SU-DHL-6 (cell line): ENCODE measurements around the gene ITPR2.

Experiments used
- H2AFZ ChIP-seq: fragments of 200-600 bp; sonication (generic); 2 replicates; pipeline ENCODE4 v1.6.1; 2014; ENCODE audit warnings: low read depth, mild to moderate bottlenecking, moderate library complexity, mixed read lengths, antibody characterized with exemption, low read length; ENCODE audit not compliant: severe bottlenecking
- H3F3A ChIP-seq: fragments of 200-600 bp; shearing (Covaris generic); 2 replicates; pipeline ENCODE4 v1.6.0; 2016; ENCODE audit warnings: antibody characterized with exemption, mild to moderate bottlenecking; ENCODE audit not compliant: insufficient read depth
- H3K27ac ChIP-seq: fragments of 200-600 bp; sonication (generic); 2 replicates; pipeline ENCODE4 v1.5.1; 2016; ENCODE audit warnings: low read depth, mild to moderate bottlenecking, low read length, moderate library complexity, mixed read lengths
- H3K27me3 ChIP-seq: fragments of 200-600 bp; sonication (generic), shearing (Covaris generic); 2 replicates; pipeline ENCODE4 v1.6.0; 2014; ENCODE audit warnings: mild to moderate bottlenecking, low read length
- H3K36me3 ChIP-seq: fragments of 200-600 bp; sonication (generic); 2 replicates; pipeline ENCODE4 v1.6.1; 2014; ENCODE audit warnings: mild to moderate bottlenecking, low read length, mixed read lengths
- H3K4me2 ChIP-seq: fragments of 300-600, 200-600 bp; shearing (Covaris generic), sonication (generic); 2 replicates; pipeline ENCODE4 v1.6.0; 2014; ENCODE audit warnings: low read length, low read depth, mild to moderate bottlenecking; ENCODE audit not compliant: poor library complexity, severe bottlenecking
- H3K4me3 ChIP-seq: fragments of 200-600 bp; sonication (generic); 2 replicates; pipeline ENCODE4 v1.5.1; 2014; ENCODE audit warnings: antibody characterized with exemption, low read length, mild to moderate bottlenecking, mixed read lengths; ENCODE audit not compliant: insufficient read depth, poor library complexity, severe bottlenecking
- H3K79me2 ChIP-seq: fragments of 200-600 bp; sonication (generic); 2 replicates; pipeline ENCODE4 v1.6.1; 2014; ENCODE audit warnings: mild to moderate bottlenecking, low read length, moderate library complexity; ENCODE audit not compliant: insufficient read depth
- H3K9ac ChIP-seq: fragments of 200-600 bp; sonication (generic); 2 replicates; pipeline ENCODE4 v1.7.0; 2014; ENCODE audit warnings: mild to moderate bottlenecking, low read length
- H3K9me2 ChIP-seq: fragments of 200-600 bp; sonication (generic); replicated peaks from 2 replicates; pipeline ENCODE4 v1.6.1; 2014; ENCODE audit warnings: low read length; ENCODE audit not compliant: insufficient read depth
- H3K9me3 ChIP-seq: fragments of 200-600 bp; sonication (generic); 2 replicates; pipeline ENCODE4 v1.6.1; 2014; ENCODE audit warnings: low read length, mixed read lengths; ENCODE audit not compliant: insufficient read depth
- H4K20me1 ChIP-seq: fragments of 200-600 bp; sonication (generic); 2 replicates; pipeline ENCODE4 v1.6.1; 2014; ENCODE audit warnings: low read depth, mild to moderate bottlenecking, antibody characterized with exemption, low read length, moderate library complexity, mixed read lengths
- CTCF ChIP-seq: fragments of 200-600 bp; sonication (generic); IDR thresholded peaks from one replicate; pipeline ENCODE4 v1.5.1; 2017; ENCODE audit warnings: antibody characterized with exemption, mild to moderate bottlenecking, low read length, moderate library complexity; ENCODE audit not compliant: insufficient read depth, poor library complexity, severe bottlenecking
- EZH2phosphoT487 ChIP-seq: fragments of 200-600 bp; sonication (generic), shearing (Covaris generic); conservative IDR thresholded peaks from 2 replicates; pipeline ENCODE4 v1.6.1; 2018; ENCODE audit warnings: mild to moderate bottlenecking, antibody characterized with exemption, low read length, moderate library complexity, mixed read lengths

ITPR2 gene

GRCh38 chr12:26744697-26745440, 88.1 kb downstream of the ITPR2 start:
- Histone ChIP-seq H2AFZ (no peak overlapping the region), H3K36me3 (no peaks in the 10 kb centered on the region), H3F3A (no peaks in the 10 kb centered on the region), H3K9me3 (no peaks in the 10 kb centered on the region), H3K4me3 (no peak overlapping the region), H3K27ac (no peak overlapping the region), H4K20me1 (no peaks in the 10 kb centered on the region), H3K9me2 (no peaks in the 10 kb centered on the region), H3K79me2 (no peaks in the 10 kb centered on the region), H3K4me2 (no peak overlapping the region), H3K9ac (no peak overlapping the region), H3K27me3 (no peaks in the 10 kb centered on the region)
- TF ChIP-seq CTCF (no peak), EZH2phosphoT487 (no peak)

- H3K4me2 ChIP-seq = no peak overlapping the region
- no peak for TF ChIP-seq CTCF
- no peak for TF ChIP-seq EZH2phosphoT487
- no peaks in the 10 kb centered on the region for H3F3A ChIP-seq
- peaks cover 3% of the 10 kb centered on the region; the same call in 1 of the 2 replicates for H3K9me3 ChIP-seq
- 0 out of 2 replicates have a peak, but pooled peaks cover 2% of the 10 kb centered on the region for H3K36me3 ChIP-seq
- H3K27me3 ChIP-seq = no peaks in the 10 kb centered on the region
- H3K9me2 ChIP-seq = no peaks in the 10 kb centered on the region
- H2AFZ ChIP-seq = no peak overlapping the region
- H3K4me3 ChIP-seq = no peak overlapping the region
- H3K79me2 ChIP-seq = no peaks in the 10 kb centered on the region
- H3K27ac ChIP-seq = no peak overlapping the region
- no peaks in the 10 kb centered on the region for H4K20me1 ChIP-seq
- H3K9ac ChIP-seq = no peak overlapping the region
Observed at GRCh38 chr12:26744042-26744626, 88.9 kb downstream of the ITPR2 start.

GRCh38 chr12:26741584-26742227, 91.3 kb downstream of the ITPR2 start:
- Histone ChIP-seq H3K36me3 (0 out of 2 replicates have a peak, but pooled peaks cover 5% of the 10 kb centered on the region), H4K20me1 (no peaks in the 10 kb centered on the region), H3K9me2 (no peaks in the 10 kb centered on the region; the same call in 1 of the 2 replicates), H3K27me3 (no peaks in the 10 kb centered on the region), H3K79me2 (no peaks in the 10 kb centered on the region), H3K27ac (no peak overlapping the region), H3F3A (no peaks in the 10 kb centered on the region), H3K9me3 (peaks cover 7% of the 10 kb centered on the region), H2AFZ (no peak overlapping the region), H3K4me2 (no peak overlapping the region), H3K4me3 (no peak overlapping the region), H3K9ac (no peak overlapping the region)
- TF ChIP-seq EZH2phosphoT487 = no peak
- TF ChIP-seq CTCF = no peak
